Stimulated activated CD4-positive, alpha-beta T cell treated with anti-CD3 and anti-CD28 coated beads, Interleukin-4, amount 100 ng/mL, for 48 hours (primary cell): Measurements from ENCODE around the gene ABCB9.
A peak's percentile ranks its signal among the peaks of the same experiment; 100 is the strongest.
"Not testable (repeated sequence)": the region's sequence is repeated elsewhere in the genome, so short reads cannot be mapped to it uniquely, and the experiment has no call there.

Experiments
- DNase-seq, 2 donors: peaks; one replicate each; pipeline ENCODE4 v3.0.0-alpha.2; 2020; ENCODE audit warnings: low read depth in 2 of 2

The ABCB9 gene

GRCh38 chr12:122963941-122964265 is 2.4 kb downstream of the ABCB9 start:
- DNase-seq, result no peak

- DNase-seq, result no peak
Measured at GRCh38 chr12:122961531-122962329, 4.5 kb downstream of the ABCB9 start.

- DNase-seq, result no peak
Measured at GRCh38 chr12:122960193-122960569, 6.1 kb downstream of the ABCB9 start.

GRCh38 chr12:122959566-122960192 is 6.6 kb downstream of the ABCB9 start:
- DNase-seq, result no peak

- DNase-seq, result no peak
Measured at GRCh38 chr12:122958198-122958888, 7.9 kb downstream of the ABCB9 start.

DNA sequence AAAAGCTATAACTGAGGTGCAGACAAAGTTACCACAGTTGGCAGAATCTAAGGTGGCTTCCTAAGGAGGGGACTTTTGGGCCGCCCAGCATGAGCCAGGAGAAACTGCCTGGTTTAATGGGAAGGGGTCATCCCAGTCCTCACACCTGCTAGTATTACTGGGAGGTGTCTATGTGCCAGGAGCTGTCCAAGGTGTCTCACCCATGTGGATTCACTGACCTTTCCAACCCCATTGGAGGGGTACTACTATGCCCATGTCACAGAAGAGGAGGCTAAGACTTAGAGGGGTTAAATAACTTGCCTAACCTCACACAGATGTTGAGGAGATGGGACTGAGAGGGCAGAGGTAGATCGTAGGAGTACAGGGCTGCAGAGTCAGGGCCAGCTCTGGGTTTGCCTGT is 10.2 kb downstream of the ABCB9 start:
- DNase-seq, result no peak

DNA sequence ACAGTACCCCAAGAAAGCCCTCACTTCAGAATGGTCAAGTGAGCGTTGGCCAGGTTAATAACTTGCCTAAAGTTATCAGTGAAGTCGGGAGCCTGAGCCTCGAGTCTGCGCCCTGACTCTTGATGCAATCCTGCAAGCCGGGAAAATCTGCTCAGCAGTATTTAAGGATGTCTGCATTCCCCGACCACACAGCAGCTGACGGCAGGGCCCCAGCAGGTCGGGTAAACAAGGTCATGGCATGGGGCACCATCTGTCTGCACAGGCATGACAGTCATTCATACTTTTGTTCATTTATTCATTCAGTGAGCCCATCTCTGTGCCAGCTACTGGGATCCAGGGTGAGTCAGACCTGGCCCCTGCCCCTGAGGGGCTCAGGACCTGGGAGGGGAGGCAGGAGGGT is 11.1 kb downstream of the ABCB9 start:
- DNase-seq, result no peak

- DNase-seq, result peak; percentile 64 to 66
Measured at GRCh38 chr12:122951979-122952892, 14.0 kb downstream of the ABCB9 start.

GRCh38 chr12:122951406-122951805 is 14.9 kb downstream of the ABCB9 start:
- no peak for DNase-seq

- no peak for DNase-seq
Measured at GRCh38 chr12:122949816-122950675, 16.2 kb downstream of the ABCB9 start.

DNA sequence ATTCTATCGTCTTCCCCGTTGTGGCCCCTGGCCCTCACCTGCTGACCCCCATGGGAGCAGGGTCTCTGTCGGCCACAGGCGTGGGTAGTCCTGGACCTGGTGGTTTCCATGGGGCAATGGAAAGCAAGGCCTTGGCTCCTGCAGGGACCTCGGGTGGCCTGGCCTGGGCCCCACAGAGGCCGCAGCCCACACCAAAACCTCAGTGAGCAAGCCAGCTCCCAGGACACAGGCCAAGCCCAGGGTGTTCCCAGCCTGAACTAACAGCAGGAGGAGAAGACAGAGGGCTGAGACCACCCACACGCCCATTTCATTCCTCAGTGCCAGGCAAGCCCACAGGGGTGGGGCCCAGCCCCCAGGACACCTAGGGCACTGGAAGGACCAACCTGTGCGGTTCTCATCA is 16.9 kb downstream of the ABCB9 start:
- no peak for DNase-seq

DNA sequence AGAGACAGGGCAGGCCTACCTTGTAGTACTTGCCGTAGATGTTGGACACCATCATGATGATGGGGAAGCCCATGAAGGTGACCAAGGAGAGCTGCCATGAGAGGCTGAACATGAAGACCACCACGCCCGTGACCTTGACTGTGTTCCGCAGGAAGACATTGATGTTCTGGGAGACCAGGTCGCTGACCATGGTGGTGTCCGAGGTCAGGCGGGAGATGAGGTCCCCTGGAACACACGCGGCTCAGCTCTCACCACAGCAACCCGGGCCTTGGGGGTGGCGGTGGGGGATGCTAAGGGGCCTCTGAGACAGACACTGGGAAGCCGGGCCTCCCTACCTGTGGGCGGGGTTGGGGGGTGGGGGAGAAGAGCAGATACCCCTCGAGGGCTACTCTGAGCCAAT is 17.7 kb downstream of the ABCB9 start:
- DNase-seq, result no peak

GRCh38 chr12:122947352-122947792 is 18.9 kb downstream of the ABCB9 start:
- DNase-seq, result no peak

GRCh38 chr12:122946690-122947341 is 19.4 kb downstream of the ABCB9 start:
- DNase-seq, result peak; percentile 74 to 87

DNA sequence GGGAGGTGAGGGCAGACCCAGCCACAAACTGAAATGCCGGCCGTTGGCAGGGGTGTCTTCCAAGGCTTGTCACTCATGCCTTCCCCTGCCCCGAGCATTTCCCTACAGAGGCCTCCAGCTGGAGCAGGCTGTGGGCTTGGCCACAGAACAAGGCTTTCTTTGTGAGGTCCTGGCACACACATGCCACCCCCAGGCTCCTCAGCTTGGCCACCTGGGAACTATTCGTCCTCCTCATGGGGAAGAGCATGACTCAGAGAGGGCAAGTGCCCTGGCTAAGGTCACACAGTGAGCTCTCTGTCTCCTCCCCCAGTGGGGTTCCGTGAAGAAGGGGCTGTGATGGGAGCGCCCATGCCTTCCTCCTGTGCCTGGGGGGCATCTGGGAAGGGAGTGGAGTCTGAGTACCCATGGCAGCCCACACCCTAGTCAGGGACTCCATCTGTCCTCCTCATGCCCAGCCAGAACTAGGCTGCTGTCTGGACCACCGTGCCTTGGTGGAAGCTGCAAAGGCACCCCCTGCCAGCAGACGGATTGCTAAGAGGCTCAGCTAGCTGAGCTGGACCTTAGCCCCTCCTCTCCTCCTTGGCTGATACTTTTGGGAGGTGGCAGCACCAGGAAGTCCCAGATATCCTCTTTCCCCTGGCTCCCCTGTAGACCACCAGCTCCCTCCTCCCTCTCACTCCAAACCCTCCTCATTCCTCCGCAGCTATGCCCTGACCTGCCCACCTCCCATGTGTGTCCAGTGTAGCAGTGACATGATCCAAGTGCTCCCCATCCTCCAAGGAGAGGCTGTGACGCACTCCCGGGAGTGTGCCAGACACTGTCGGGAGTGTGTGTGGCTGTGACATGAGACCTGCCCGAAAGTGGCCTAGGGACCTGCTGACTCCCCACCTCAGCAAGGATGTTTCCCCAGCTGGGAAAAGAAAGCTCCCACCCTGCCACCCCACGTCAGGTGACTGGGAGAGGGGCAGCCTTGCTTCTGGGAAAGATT is 21.4 kb downstream of the ABCB9 start:
- no peak for DNase-seq

GRCh38 chr12:122943196-122943595 is 23.1 kb downstream of the ABCB9 start:
- DNase-seq, result no peak

- no peak for DNase-seq
Measured at GRCh38 chr12:122942637-122943036, 23.6 kb downstream of the ABCB9 start.

- not testable (repeated sequence) for DNase-seq
Measured at GRCh38 chr12:122941351-122941750, 24.9 kb downstream of the ABCB9 start.

DNA sequence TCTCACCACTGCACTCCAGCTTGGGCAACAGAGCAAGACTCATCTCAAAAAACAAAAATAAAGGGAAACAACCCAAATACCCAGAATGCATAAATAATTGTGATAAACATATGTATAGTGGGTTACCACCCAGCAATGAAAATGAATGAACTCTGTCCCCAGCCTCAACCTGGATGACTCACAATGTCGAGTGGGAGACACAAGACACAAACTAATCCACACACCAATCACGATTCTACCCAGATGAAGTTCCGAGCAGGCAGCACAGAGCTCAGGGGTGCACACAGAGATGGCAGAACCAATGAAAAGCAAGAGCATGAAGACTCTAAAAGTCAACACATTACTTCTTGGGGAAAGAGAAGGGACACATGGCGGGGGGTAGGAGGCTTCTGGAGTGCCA is 27.1 kb downstream of the ABCB9 start:
- DNase-seq, result no peak
